Measurements from ENCODE around the gene UBE3B. TPM values are rescaled to one million over a fixed set of nuclear protein-coding genes. Genes with fewer than 3 reads are reported as not detected.

UBE3B gene
- total RNA-seq, 1 experiment from 2014 or later = 29.3 TPM

DNA sequence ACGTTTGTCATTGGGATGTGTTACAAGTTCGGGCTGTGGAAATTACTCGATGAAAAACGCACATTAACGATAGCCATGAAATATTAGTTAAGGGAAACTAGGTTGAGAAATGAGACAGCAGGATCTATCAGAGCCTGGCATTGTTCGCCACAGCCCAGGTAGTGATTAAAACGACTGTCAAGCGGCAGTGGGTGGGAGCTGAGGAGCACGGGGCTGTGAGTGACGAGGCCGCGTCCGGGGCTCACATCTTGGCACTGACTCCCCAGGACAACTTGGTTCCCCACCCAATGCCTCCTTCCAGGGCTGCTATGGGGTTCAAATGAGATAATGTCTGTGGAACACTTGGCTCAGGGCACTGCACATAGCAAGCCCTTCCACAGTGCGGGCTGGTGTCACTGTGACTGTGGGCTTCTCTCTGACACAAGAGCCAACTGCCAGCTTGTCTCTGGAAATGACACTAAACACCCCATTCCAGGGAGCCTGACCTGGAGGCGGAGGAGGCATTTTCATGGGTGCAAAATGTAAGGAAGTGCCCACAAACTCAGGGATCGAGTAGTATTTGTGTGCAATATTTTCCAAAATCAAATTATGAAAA is 76.6 kb downstream of the UBE3B start:
- ChIA-PET CTCF (interaction anchor here (0.8 to 1.7 kb wide), 2 partner anchors 35 to 44 kb away, joined by 3 to 5 read pairs; no protein-coding TSS in a partner anchor), POLR2A (interaction anchor here (0.7 kb wide), 1 partner anchor 49 kb away, joined by 3 read pairs; no protein-coding TSS in a partner anchor)
- no peak for TF ChIP-seq GABPB1 (CRISPR knock-in tag; IDR thresholded peaks at IDR 0.05)
- TF ChIP-seq IRF2 (CRISPR knock-in tag; IDR thresholded peaks at IDR 0.05; ENCODE audit: borderline replicate concordance, low read depth) = no peak
- TF ChIP-seq, protein P1, sequence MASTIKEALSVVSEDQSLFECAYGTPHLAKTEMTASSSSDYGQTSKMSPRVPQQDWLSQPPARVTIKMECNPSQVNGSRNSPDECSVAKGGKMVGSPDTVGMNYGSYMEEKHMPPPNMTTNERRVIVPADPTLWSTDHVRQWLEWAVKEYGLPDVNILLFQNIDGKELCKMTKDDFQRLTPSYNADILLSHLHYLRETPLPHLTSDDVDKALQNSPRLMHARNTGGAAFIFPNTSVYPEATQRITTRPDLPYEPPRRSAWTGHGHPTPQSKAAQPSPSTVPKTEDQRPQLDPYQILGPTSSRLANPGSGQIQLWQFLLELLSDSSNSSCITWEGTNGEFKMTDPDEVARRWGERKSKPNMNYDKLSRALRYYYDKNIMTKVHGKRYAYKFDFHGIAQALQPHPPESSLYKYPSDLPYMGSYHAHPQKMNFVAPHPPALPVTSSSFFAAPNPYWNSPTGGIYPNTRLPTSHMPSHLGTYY (CRISPR knock-in tag; IDR thresholded peaks at IDR 0.05) = no peak
- TF ChIP-seq GRHL2 (CRISPR knock-in tag; IDR thresholded peaks at IDR 0.05; ENCODE audit: insufficient replicate concordance, severe bottlenecking) = no peak
- TF ChIP-seq, protein P2, sequence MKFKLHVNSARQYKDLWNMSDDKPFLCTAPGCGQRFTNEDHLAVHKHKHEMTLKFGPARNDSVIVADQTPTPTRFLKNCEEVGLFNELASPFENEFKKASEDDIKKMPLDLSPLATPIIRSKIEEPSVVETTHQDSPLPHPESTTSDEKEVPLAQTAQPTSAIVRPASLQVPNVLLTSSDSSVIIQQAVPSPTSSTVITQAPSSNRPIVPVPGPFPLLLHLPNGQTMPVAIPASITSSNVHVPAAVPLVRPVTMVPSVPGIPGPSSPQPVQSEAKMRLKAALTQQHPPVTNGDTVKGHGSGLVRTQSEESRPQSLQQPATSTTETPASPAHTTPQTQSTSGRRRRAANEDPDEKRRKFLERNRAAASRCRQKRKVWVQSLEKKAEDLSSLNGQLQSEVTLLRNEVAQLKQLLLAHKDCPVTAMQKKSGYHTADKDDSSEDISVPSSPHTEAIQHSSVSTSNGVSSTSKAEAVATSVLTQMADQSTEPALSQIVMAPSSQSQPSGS (CRISPR knock-in tag; IDR thresholded peaks at IDR 0.05; ENCODE audit: borderline replicate concordance, low read depth) = no peak
- no peak for TF ChIP-seq CBFB (CRISPR knock-in tag; IDR thresholded peaks at IDR 0.05; ENCODE audit: low read depth)
- TF ChIP-seq, protein P3, sequence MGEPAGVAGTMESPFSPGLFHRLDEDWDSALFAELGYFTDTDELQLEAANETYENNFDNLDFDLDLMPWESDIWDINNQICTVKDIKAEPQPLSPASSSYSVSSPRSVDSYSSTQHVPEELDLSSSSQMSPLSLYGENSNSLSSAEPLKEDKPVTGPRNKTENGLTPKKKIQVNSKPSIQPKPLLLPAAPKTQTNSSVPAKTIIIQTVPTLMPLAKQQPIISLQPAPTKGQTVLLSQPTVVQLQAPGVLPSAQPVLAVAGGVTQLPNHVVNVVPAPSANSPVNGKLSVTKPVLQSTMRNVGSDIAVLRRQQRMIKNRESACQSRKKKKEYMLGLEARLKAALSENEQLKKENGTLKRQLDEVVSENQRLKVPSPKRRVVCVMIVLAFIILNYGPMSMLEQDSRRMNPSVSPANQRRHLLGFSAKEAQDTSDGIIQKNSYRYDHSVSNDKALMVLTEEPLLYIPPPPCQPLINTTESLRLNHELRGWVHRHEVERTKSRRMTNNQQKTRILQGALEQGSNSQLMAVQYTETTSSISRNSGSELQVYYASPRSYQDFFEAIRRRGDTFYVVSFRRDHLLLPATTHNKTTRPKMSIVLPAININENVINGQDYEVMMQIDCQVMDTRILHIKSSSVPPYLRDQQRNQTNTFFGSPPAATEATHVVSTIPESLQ (CRISPR knock-in tag; IDR thresholded peaks at IDR 0.05) = no peak
- TF ChIP-seq NR2C2 (CRISPR knock-in tag; IDR thresholded peaks at IDR 0.05) = no peak
- TF ChIP-seq TCF7 (CRISPR knock-in tag; IDR thresholded peaks at IDR 0.05; ENCODE audit: low read depth) = no peak
- TF ChIP-seq, protein P4, sequence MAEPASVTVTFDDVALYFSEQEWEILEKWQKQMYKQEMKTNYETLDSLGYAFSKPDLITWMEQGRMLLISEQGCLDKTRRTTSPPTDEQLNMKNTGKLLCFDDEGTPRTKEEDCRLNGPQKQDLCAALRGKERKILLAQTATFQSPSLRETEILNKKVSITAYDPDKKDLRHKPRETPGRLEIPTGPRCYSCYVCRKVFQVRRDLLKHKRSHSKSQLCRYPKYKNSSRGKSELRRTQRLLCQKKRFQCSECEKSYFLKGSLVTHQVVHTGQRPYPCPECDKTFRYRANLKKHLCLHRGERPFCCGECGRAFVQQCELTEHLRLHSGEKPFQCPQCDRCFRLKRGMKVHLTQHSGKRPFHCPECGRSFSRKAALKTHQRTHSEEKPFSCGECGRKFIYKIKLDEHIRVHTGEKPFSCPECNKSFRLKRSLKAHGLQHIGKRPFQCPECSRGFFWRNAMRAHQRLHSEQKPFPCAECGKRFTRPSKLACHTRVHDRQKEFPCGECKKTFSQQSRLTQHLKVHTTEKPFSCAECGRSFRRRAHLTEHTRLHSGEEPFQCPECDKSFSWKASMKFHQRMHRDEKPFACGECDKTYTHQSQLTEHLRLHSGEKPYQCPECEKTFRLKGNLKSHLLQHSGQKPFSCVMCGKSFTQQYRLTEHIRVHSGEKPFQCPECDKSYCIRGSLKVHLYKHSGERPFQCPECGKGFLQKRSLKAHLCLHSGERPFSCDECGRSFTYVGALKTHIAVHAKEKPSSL (CRISPR knock-in tag; conservative IDR thresholded peaks at IDR 0.05) = no peak
- no peak for TF ChIP-seq ATF1 (CRISPR knock-in tag; IDR thresholded peaks at IDR 0.05)
- no peak for TF ChIP-seq FOXK1 (CRISPR knock-in tag; IDR thresholded peaks at IDR 0.05)
- TF ChIP-seq, protein P5, sequence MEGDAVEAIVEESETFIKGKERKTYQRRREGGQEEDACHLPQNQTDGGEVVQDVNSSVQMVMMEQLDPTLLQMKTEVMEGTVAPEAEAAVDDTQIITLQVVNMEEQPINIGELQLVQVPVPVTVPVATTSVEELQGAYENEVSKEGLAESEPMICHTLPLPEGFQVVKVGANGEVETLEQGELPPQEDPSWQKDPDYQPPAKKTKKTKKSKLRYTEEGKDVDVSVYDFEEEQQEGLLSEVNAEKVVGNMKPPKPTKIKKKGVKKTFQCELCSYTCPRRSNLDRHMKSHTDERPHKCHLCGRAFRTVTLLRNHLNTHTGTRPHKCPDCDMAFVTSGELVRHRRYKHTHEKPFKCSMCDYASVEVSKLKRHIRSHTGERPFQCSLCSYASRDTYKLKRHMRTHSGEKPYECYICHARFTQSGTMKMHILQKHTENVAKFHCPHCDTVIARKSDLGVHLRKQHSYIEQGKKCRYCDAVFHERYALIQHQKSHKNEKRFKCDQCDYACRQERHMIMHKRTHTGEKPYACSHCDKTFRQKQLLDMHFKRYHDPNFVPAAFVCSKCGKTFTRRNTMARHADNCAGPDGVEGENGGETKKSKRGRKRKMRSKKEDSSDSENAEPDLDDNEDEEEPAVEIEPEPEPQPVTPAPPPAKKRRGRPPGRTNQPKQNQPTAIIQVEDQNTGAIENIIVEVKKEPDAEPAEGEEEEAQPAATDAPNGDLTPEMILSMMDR (IDR thresholded peaks at IDR 0.05) = no peak
- no peak overlapping the region for H3K27ac Mint-ChIP-seq
- H3K4me1 Mint-ChIP-seq = peaks cover 3% of the 10 kb centered on the region; the same call in 1 of the 2 replicates
- no peaks in the 10 kb centered on the region for H3K36me3 Mint-ChIP-seq
- ATAC-seq = no peak
- no peak overlapping the region for H3K4me3 Mint-ChIP-seq
- no peaks in the 10 kb centered on the region for H3K27me3 Mint-ChIP-seq (ENCODE audit: low read depth)
- no peaks in the 10 kb centered on the region for H3K9me3 Mint-ChIP-seq
- no peak for DNase-seq (ENCODE audit: low spot score)

DNA sequence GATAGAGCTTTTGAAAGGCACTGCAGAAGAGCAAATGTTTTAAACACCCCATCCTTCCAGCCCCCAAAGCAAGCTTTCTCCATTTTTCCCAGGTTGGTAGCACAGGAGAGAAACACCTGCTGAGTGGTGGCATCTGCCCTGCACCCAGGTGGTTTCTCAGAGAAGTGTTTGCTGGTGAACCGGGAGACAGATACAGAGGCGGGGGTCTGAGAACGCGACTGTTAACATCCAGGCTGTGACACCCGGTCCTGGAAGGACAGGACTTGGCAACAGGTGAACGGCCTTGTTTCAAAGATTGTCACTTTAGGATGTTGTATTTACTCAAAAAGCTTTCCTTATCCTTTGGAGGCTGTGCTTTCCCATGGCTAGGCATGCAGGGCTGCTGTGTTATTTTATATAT is 77.3 kb downstream of the UBE3B start:
- peaks cover 3% of the 10 kb centered on the region; the same call in 1 of the 2 replicates for H3K4me1 Mint-ChIP-seq
- DNase-seq (ENCODE audit: low spot score) (no peak), ATAC-seq (no peak)
- H3K27ac Mint-ChIP-seq = no peak overlapping the region
- H3K36me3 Mint-ChIP-seq = no peaks in the 10 kb centered on the region
- no peak overlapping the region for H3K4me3 Mint-ChIP-seq
- POLR2A ChIA-PET = interaction anchor here (0.6 to 0.7 kb wide), 2 partner anchors 17 to 219 kb away, joined by 4 to 5 read pairs; no protein-coding TSS in a partner anchor
- no peaks in the 10 kb centered on the region for H3K27me3 Mint-ChIP-seq (ENCODE audit: low read depth)
- CTCF ChIA-PET = interaction anchor here (0.8 to 2.3 kb wide), 3 partner anchors 127 to 221 kb away, joined by 3 to 8 read pairs (median 6); no protein-coding TSS in a partner anchor
- no peaks in the 10 kb centered on the region for H3K9me3 Mint-ChIP-seq
- TF ChIP-seq EMX1 (CRISPR knock-in tag; IDR thresholded peaks at IDR 0.05) (no peak), TEAD4 (CRISPR knock-in tag; IDR thresholded peaks at IDR 0.05) (no peak), OVOL2 (CRISPR knock-in tag; IDR thresholded peaks at IDR 0.05; ENCODE audit: borderline replicate concordance) (no peak), SMAD4 (CRISPR knock-in tag; IDR thresholded peaks at IDR 0.05) (no peak), TCF7 (CRISPR knock-in tag; IDR thresholded peaks at IDR 0.05; ENCODE audit: low read depth) (no peak), GTF2I (CRISPR knock-in tag; conservative IDR thresholded peaks at IDR 0.05) (no peak), NFE2L1 (CRISPR knock-in tag; IDR thresholded peaks at IDR 0.05) (no peak), PRRX2 (CRISPR knock-in tag; IDR thresholded peaks at IDR 0.05) (no peak), NR1H2 (CRISPR knock-in tag; IDR thresholded peaks at IDR 0.05) (no peak), ESRRA (CRISPR knock-in tag; IDR thresholded peaks at IDR 0.05; ENCODE audit: borderline replicate concordance) (no peak)
- TF ChIP-seq, protein P5 (IDR thresholded peaks at IDR 0.05) = no peak
- TF ChIP-seq, protein P6, sequence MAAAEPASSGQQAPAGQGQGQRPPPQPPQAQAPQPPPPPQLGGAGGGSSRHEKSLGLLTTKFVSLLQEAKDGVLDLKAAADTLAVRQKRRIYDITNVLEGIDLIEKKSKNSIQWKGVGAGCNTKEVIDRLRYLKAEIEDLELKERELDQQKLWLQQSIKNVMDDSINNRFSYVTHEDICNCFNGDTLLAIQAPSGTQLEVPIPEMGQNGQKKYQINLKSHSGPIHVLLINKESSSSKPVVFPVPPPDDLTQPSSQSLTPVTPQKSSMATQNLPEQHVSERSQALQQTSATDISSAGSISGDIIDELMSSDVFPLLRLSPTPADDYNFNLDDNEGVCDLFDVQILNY (CRISPR knock-in tag; IDR thresholded peaks at IDR 0.05) = no peak
